Measurements from ENCODE around the gene MMP2.

The MMP2 gene

GRCh38 chr16:55506708-55507107 is 27.7 kb downstream of the MMP2 start:
- DNase-seq (ENCODE audit: low spot score): no peak
- H3K4me3 Mint-ChIP-seq: no peak overlapping the region
- H3K9me3 Mint-ChIP-seq: peaks cover under 1% of the 10 kb centered on the region
- H3K27me3 Mint-ChIP-seq (ENCODE audit: low read depth): peaks cover 20% of the 10 kb centered on the region
- peaks cover 12% of the 10 kb centered on the region for H3K4me1 Mint-ChIP-seq (ENCODE audit: low read depth)
- H3K36me3 Mint-ChIP-seq (ENCODE audit: low read depth): no peaks in the 10 kb centered on the region
- H3K27ac Mint-ChIP-seq: no peak overlapping the region

GRCh38 chr16:55508271-55508921 is 29.4 kb downstream of the MMP2 start:
- Mint-ChIP-seq H3K36me3 (ENCODE audit: low read depth) (peaks cover 16% of the 10 kb centered on the region), H3K4me1 (ENCODE audit: low read depth) (peaks cover 11% of the 10 kb centered on the region), H3K9me3 (peaks cover 17% of the 10 kb centered on the region), H3K4me3 (peak overlapping the region; percentile 82), H3K27me3 (ENCODE audit: low read depth) (peaks cover 32% of the 10 kb centered on the region), H3K27ac (no peak overlapping the region)
- no peak for DNase-seq (ENCODE audit: low spot score)

GRCh38 chr16:55508941-55509931 is 30.2 kb downstream of the MMP2 start, which contains the start of gene LPCAT2:
TSS of gene LPCAT2 (plus strand) at chr16:55509072. CDS start at chr16:55509182, 110 bp downstream.
- H3K36me3 Mint-ChIP-seq (ENCODE audit: low read depth): peaks cover 16% of the 10 kb centered on the region
- peaks cover 32% of the 10 kb centered on the region for H3K27me3 Mint-ChIP-seq (ENCODE audit: low read depth)
- H3K27ac Mint-ChIP-seq: peak within 1 kb of the TSS; percentile 39
- peaks cover 21% of the 10 kb centered on the region for H3K9me3 Mint-ChIP-seq
- H3K4me3 Mint-ChIP-seq: peak within 1 kb of the TSS; percentile 82
- peak; percentile 69 for DNase-seq (ENCODE audit: low spot score)
- H3K4me1 Mint-ChIP-seq (ENCODE audit: low read depth): peaks cover 11% of the 10 kb centered on the region

- Mint-ChIP-seq H3K9me3 (peaks cover 29% of the 10 kb centered on the region), H3K4me3 (peak overlapping the region; percentile 82), H3K36me3 (ENCODE audit: low read depth) (peaks cover 18% of the 10 kb centered on the region), H3K4me1 (ENCODE audit: low read depth) (peaks cover 11% of the 10 kb centered on the region), H3K27ac (no peak overlapping the region), H3K27me3 (ENCODE audit: low read depth) (peaks cover 35% of the 10 kb centered on the region)
- no peak for DNase-seq (ENCODE audit: low spot score)
These were observed 31.3 kb downstream of the MMP2 start for GRCh38 chr16:55510185-55510805.

GRCh38 chr16:55512941-55513340 is 33.9 kb downstream of the MMP2 start:
- H3K27ac Mint-ChIP-seq: no peak overlapping the region
- peaks cover 34% of the 10 kb centered on the region for H3K9me3 Mint-ChIP-seq
- peaks cover 40% of the 10 kb centered on the region for H3K27me3 Mint-ChIP-seq (ENCODE audit: low read depth)
- H3K4me1 Mint-ChIP-seq (ENCODE audit: low read depth): peaks cover 11% of the 10 kb centered on the region
- H3K36me3 Mint-ChIP-seq (ENCODE audit: low read depth): peaks cover 19% of the 10 kb centered on the region
- DNase-seq (ENCODE audit: low spot score): no peak
- H3K4me3 Mint-ChIP-seq: no peak overlapping the region

- H3K27me3 Mint-ChIP-seq (ENCODE audit: low read depth): peaks cover 37% of the 10 kb centered on the region
- no peak overlapping the region for H3K4me3 Mint-ChIP-seq
- H3K27ac Mint-ChIP-seq: no peak overlapping the region
- H3K4me1 Mint-ChIP-seq (ENCODE audit: low read depth): peaks cover 11% of the 10 kb centered on the region
- DNase-seq (ENCODE audit: low spot score): no peak
- H3K36me3 Mint-ChIP-seq (ENCODE audit: low read depth): peaks cover 19% of the 10 kb centered on the region
- H3K9me3 Mint-ChIP-seq: peaks cover 38% of the 10 kb centered on the region
These were observed 34.6 kb downstream of the MMP2 start for GRCh38 chr16:55513616-55514015.

- H3K36me3 Mint-ChIP-seq (ENCODE audit: low read depth): peaks cover 19% of the 10 kb centered on the region
- H3K9me3 Mint-ChIP-seq: peaks cover 40% of the 10 kb centered on the region
- DNase-seq (ENCODE audit: low spot score): no peak
These were observed 36.1 kb downstream of the MMP2 start for GRCh38 chr16:55515111-55515510.

GRCh38 chr16:55521792-55522191 is 42.8 kb downstream of the MMP2 start:
- H3K9me3 Mint-ChIP-seq: peaks cover 15% of the 10 kb centered on the region
- no peaks in the 10 kb centered on the region for H3K36me3 Mint-ChIP-seq (ENCODE audit: low read depth)
- H3K27me3 Mint-ChIP-seq (ENCODE audit: low read depth): peaks cover 2% of the 10 kb centered on the region
- no peaks in the 10 kb centered on the region for H3K4me1 Mint-ChIP-seq (ENCODE audit: low read depth)
- no peak overlapping the region for H3K27ac Mint-ChIP-seq
- no peak for DNase-seq (ENCODE audit: low spot score)
- no peak overlapping the region for H3K4me3 Mint-ChIP-seq

More at GRCh38 chr16:55515111-55515510, 36.1 kb downstream of the MMP2 start:
- H3K4me1 Mint-ChIP-seq (ENCODE audit: low read depth): peaks cover 3% of the 10 kb centered on the region
- H3K4me3 Mint-ChIP-seq: no peak overlapping the region
- H3K27me3 Mint-ChIP-seq (ENCODE audit: low read depth): peaks cover 27% of the 10 kb centered on the region
- no peak overlapping the region for H3K27ac Mint-ChIP-seq

- H3K9me3 Mint-ChIP-seq: peaks cover 9% of the 10 kb centered on the region
- no peaks in the 10 kb centered on the region for H3K4me1 Mint-ChIP-seq (ENCODE audit: low read depth)
- no peaks in the 10 kb centered on the region for H3K27me3 Mint-ChIP-seq (ENCODE audit: low read depth)
- H3K36me3 Mint-ChIP-seq (ENCODE audit: low read depth): no peaks in the 10 kb centered on the region
- DNase-seq (ENCODE audit: low spot score): no peak
- no peak overlapping the region for H3K27ac Mint-ChIP-seq
- H3K4me3 Mint-ChIP-seq: no peak overlapping the region
These were observed 47.4 kb downstream of the MMP2 start for GRCh38 chr16:55526441-55526840.

GRCh38 chr16:55527885-55528284 is 48.9 kb downstream of the MMP2 start:
- no peaks in the 10 kb centered on the region for H3K4me1 Mint-ChIP-seq (ENCODE audit: low read depth)
- H3K4me3 Mint-ChIP-seq: no peak overlapping the region
- H3K36me3 Mint-ChIP-seq (ENCODE audit: low read depth): no peaks in the 10 kb centered on the region

GRCh38 chr16:55529018-55529417 is 50.0 kb downstream of the MMP2 start:
- Mint-ChIP-seq H3K27ac (no peak overlapping the region), H3K36me3 (ENCODE audit: low read depth) (no peaks in the 10 kb centered on the region), H3K4me3 (no peak overlapping the region), H3K9me3 (no peaks in the 10 kb centered on the region), H3K27me3 (ENCODE audit: low read depth) (no peaks in the 10 kb centered on the region), H3K4me1 (ENCODE audit: low read depth) (no peaks in the 10 kb centered on the region)
- no peak for DNase-seq (ENCODE audit: low spot score)

More at GRCh38 chr16:55527885-55528284, 48.9 kb downstream of the MMP2 start:
- no peak for DNase-seq (ENCODE audit: low spot score)
- no peaks in the 10 kb centered on the region for H3K9me3 Mint-ChIP-seq
- no peaks in the 10 kb centered on the region for H3K27me3 Mint-ChIP-seq (ENCODE audit: low read depth)
- no peak overlapping the region for H3K27ac Mint-ChIP-seq

GRCh38 chr16:55530316-55530856 is 51.4 kb downstream of the MMP2 start:
- Mint-ChIP-seq H3K4me1 (ENCODE audit: low read depth) (no peaks in the 10 kb centered on the region), H3K4me3 (no peak overlapping the region), H3K27ac (no peak overlapping the region), H3K27me3 (ENCODE audit: low read depth) (no peaks in the 10 kb centered on the region), H3K9me3 (no peaks in the 10 kb centered on the region), H3K36me3 (ENCODE audit: low read depth) (no peaks in the 10 kb centered on the region)
- no peak for DNase-seq (ENCODE audit: low spot score)

- H3K27ac Mint-ChIP-seq: no peak overlapping the region
- DNase-seq (ENCODE audit: low spot score): no peak
- no peaks in the 10 kb centered on the region for H3K36me3 Mint-ChIP-seq (ENCODE audit: low read depth)
- H3K4me1 Mint-ChIP-seq (ENCODE audit: low read depth): no peaks in the 10 kb centered on the region
- H3K27me3 Mint-ChIP-seq (ENCODE audit: low read depth): no peaks in the 10 kb centered on the region
- H3K4me3 Mint-ChIP-seq: no peak overlapping the region
- no peaks in the 10 kb centered on the region for H3K9me3 Mint-ChIP-seq
These were observed 53.2 kb downstream of the MMP2 start for GRCh38 chr16:55532227-55532626.
